ENCODE results near the gene ELP2.

Gene ELP2

GRCh38 chr18:36185901-36186460 is 56.3 kb downstream of the ELP2 start:
- TF ChIP-seq CTCF (IDR thresholded peaks at IDR 0.05): no peak
- no peak overlapping the region for H3K27ac ChIP-seq

DNA sequence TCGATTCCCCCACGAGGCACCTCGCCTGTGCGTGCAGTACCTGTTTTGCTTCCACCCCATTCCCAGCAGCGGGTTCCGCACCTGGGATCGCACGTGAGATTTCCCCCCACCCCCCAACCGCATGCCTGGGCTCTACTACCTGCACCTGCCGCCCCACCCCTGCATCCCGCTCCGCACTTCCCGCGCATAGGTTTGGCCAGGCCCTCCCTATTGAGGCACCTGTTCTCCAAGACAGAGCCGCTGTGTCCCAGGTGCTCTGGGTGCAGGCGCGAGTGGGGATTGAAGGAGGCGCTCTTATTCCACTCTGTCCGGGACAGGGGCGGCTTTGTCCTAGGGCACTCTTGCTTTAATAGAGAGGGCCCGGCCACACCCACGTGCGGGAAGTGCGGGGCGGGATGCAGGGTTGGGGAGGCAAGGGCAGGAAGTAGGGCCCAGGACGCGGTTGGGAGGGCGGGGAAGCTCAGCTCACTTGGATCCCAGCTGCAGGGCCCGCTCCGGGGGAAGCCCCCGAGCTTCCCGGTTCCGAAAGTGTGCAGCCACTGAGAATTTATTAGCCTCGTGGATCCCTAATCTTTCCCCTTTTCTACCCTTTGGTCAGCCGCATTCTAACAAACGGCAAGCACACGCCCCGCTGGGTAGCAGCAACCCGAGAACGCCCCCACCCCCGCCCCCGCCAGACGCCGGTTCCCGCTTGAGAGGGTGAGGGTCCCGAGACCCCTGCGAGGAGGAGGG is 56.9 kb downstream of the ELP2 start:
- H3K27ac ChIP-seq: peak overlapping the region; percentile 60
- TF ChIP-seq CTCF (IDR thresholded peaks at IDR 0.05): no peak
- TF ChIP-seq ZFX (IDR thresholded peaks at IDR 0.05; ENCODE audit: borderline replicate concordance): no peak

- TF ChIP-seq CTCF (IDR thresholded peaks at IDR 0.05): no peak
- TF ChIP-seq ZFX (IDR thresholded peaks at IDR 0.05; ENCODE audit: borderline replicate concordance): no peak
- peak within 1 kb of the TSS; percentile 60 for H3K27ac ChIP-seq
Measured at GRCh38 chr18:36187193-36187825, 57.6 kb downstream of the ELP2 start, which contains the start of gene MOCOS. Gene MOCOS, plus strand, starts transcription at chr18:36187497. Its CDS starts 43 bp downstream, at chr18:36187540.

GRCh38 chr18:36187826-36188721 is 58.4 kb downstream of the ELP2 start:
- TF ChIP-seq CTCF (IDR thresholded peaks at IDR 0.05) (no peak), ZFX (IDR thresholded peaks at IDR 0.05; ENCODE audit: borderline replicate concordance) (no peak)
- peak overlapping the region; percentile 60 for H3K27ac ChIP-seq

DNA sequence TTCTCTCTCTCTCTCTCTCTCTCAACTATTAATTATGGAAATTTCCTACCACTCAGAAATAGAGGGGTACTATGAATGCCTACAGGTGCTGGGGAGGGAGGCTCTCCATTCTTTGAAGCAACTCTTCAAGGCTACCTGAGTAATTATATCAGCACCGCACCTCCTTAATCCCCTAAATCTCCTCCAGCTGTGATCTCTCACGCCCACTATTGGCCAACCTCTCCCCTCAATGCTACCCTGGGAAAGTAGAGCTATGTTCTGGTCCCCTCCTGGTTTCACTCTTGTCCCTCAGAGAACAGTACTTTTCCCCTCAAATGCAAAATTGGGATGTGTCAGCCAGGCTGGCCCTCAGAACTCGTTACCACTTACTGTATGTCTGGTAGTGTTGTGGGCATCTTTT is 59.2 kb downstream of the ELP2 start:
- H3K27ac ChIP-seq: no peak overlapping the region
- no peak for TF ChIP-seq CTCF (IDR thresholded peaks at IDR 0.05)
- no peak for TF ChIP-seq ZFX (IDR thresholded peaks at IDR 0.05; ENCODE audit: borderline replicate concordance)

GRCh38 chr18:36189486-36189885 is 59.8 kb downstream of the ELP2 start:
- no peak overlapping the region for H3K27ac ChIP-seq
- no peak for TF ChIP-seq CTCF (IDR thresholded peaks at IDR 0.05)
- TF ChIP-seq ZFX (IDR thresholded peaks at IDR 0.05; ENCODE audit: borderline replicate concordance): no peak

All from 22Rv1 (cell line).